ENCODE data around the gene HOXA3. TPM values are rescaled to one million over a fixed set of nuclear protein-coding genes. Genes with fewer than 3 reads are reported as not detected.
A peak's percentile ranks its signal among the peaks of the same experiment; 100 is the strongest.

Gene HOXA3
- total RNA-seq, 1 donor from 2014 or later: not detected

DNA sequence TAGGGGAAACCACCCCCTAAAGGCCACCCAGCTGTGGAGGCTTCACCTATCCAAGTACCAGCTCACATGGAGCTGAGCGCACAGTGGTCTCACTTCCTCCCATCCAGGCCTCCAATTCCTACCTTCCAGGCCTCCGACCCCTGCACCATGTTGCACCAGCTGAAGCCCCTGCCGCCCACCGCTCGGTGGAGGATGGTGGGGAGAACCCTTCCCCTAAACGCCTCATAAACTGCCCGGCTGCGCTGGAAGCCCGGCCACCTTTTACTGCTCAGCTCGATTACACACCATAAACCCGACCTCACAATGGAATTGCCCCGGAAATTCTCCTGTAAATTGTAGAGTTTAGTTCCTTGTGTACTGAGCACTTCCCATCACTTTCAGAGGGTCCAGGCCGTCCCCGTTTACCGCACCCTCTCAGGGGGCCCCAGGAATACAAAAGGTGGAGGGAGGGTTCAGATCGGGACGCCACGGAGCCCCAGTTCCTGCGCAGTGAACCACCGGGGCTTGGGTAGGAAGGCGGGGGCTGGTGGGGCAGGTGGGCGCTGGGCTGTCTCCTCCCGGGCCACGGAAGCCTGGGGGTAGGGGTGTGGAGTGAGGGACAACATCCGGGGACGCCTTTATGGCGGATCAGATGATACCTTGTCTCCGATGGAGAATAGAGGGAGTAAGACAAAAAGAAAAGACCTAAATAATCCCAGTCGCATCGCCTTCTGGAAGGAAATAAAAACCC, 5.5 kb upstream of the HOXA3 start:
- peaks cover 4% of the 10 kb centered on the region for H3K4me1 Mint-ChIP-seq
- peaks cover 100% of the 10 kb centered on the region for H3K27me3 ChIP-seq
- no peaks in the 10 kb centered on the region for H3K36me3 ChIP-seq
- TF ChIP-seq EZH2 (IDR thresholded peaks at IDR 0.05): peak; percentile 86
- TF ChIP-seq, protein P1, sequence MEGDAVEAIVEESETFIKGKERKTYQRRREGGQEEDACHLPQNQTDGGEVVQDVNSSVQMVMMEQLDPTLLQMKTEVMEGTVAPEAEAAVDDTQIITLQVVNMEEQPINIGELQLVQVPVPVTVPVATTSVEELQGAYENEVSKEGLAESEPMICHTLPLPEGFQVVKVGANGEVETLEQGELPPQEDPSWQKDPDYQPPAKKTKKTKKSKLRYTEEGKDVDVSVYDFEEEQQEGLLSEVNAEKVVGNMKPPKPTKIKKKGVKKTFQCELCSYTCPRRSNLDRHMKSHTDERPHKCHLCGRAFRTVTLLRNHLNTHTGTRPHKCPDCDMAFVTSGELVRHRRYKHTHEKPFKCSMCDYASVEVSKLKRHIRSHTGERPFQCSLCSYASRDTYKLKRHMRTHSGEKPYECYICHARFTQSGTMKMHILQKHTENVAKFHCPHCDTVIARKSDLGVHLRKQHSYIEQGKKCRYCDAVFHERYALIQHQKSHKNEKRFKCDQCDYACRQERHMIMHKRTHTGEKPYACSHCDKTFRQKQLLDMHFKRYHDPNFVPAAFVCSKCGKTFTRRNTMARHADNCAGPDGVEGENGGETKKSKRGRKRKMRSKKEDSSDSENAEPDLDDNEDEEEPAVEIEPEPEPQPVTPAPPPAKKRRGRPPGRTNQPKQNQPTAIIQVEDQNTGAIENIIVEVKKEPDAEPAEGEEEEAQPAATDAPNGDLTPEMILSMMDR (IDR thresholded peaks at IDR 0.05): no peak
- peak; percentile 88 for TF ChIP-seq EZH2phosphoT487 (IDR thresholded peaks at IDR 0.05)
- no peaks in the 10 kb centered on the region for H3F3A ChIP-seq (ENCODE audit: low read depth)
- H3K27ac Mint-ChIP-seq: no peak overlapping the region
- H3K4me3 ChIP-seq: no peak overlapping the region
- no peaks in the 10 kb centered on the region for H3K4me1 ChIP-seq
- no peak overlapping the region for H3K4me2 ChIP-seq
- no peak overlapping the region for H3K4me3 Mint-ChIP-seq
- no peaks in the 10 kb centered on the region for H3K9me3 ChIP-seq (ENCODE audit: low read depth)
- no peak overlapping the region for H3K9ac ChIP-seq
- no peaks in the 10 kb centered on the region for H3K79me2 ChIP-seq (ENCODE audit: low read depth)
- peaks cover 4% of the 10 kb centered on the region for H3K36me3 Mint-ChIP-seq
- DNase-seq (ENCODE audit: low spot score): no peak
- no peak overlapping the region for H3K27ac ChIP-seq
- peaks cover 19% of the 10 kb centered on the region for H3K9me3 Mint-ChIP-seq
- peaks cover 92% of the 10 kb centered on the region for H3K27me3 Mint-ChIP-seq (ENCODE audit: insufficient read depth, low read depth)
- peaks cover 54% of the 10 kb centered on the region for H4K20me1 ChIP-seq (ENCODE audit: low read depth)
- no peak overlapping the region for H2AFZ ChIP-seq (replicated peaks)

DNA sequence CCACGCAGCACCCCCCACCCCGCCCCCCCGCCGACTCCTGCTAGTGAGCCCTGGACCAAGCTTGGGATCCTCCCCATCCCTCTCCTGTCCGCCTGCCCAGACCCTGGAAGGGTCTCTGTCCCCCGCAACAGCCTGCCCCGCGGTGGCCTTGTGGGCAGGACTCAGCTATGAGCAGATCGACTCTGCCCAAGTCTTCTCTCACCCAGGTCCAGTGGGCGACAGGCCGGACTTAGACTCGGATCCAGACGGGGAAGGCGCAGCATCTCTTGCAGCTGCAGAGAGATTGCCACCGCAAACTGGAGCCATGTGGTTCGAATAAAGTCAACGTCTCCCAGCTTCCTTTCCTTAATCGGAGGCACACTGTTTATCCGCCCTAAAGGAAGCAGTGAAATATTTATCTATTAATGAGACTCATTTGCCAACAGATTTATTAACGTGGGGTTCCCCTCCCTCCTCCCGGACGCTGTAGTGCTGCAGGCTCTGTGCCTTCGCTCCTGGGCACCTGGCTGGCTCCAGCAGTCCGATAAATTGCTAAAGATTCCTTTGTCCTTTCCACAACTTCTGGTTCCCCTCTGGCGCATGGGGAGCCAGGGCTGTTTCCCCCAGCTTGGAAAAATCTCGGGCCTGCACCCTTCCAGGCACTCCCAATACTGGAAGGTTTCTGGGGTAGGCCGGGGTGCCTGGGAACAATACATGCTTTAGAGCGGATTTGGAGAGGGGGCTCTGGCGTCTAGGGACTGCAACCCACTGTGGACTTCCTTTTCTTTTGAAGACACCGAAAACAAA, 4.7 kb upstream of the HOXA3 start:
- Mint-ChIP-seq H3K36me3 (peaks cover 4% of the 10 kb centered on the region), H3K27me3 (ENCODE audit: insufficient read depth, low read depth) (peaks cover 91% of the 10 kb centered on the region), H3K27ac (no peak overlapping the region), H3K4me1 (peaks cover 4% of the 10 kb centered on the region), H3K4me3 (peak overlapping the region; percentile 41), H3K9me3 (peaks cover 19% of the 10 kb centered on the region)
- H3K79me2 ChIP-seq (ENCODE audit: low read depth): no peaks in the 10 kb centered on the region
- TF ChIP-seq, protein P1 (IDR thresholded peaks at IDR 0.05): no peak
- TF ChIP-seq EZH2phosphoT487 (IDR thresholded peaks at IDR 0.05) (no peak), EZH2 (IDR thresholded peaks at IDR 0.05) (no peak)
- no peak overlapping the region for H3K4me2 ChIP-seq
- no peaks in the 10 kb centered on the region for H3K9me3 ChIP-seq (ENCODE audit: low read depth)
- no peaks in the 10 kb centered on the region for H3F3A ChIP-seq (ENCODE audit: low read depth)
- H3K27ac ChIP-seq: no peak overlapping the region
- no peaks in the 10 kb centered on the region for H3K36me3 ChIP-seq
- H3K4me1 ChIP-seq: no peaks in the 10 kb centered on the region
- no peak overlapping the region for H3K9ac ChIP-seq
- DNase-seq (ENCODE audit: low spot score): no peak
- no peak overlapping the region for H2AFZ ChIP-seq (replicated peaks)
- no peak overlapping the region for H3K4me3 ChIP-seq
- H3K27me3 ChIP-seq: peaks cover 100% of the 10 kb centered on the region
- peaks cover 62% of the 10 kb centered on the region for H4K20me1 ChIP-seq (ENCODE audit: low read depth)

DNA sequence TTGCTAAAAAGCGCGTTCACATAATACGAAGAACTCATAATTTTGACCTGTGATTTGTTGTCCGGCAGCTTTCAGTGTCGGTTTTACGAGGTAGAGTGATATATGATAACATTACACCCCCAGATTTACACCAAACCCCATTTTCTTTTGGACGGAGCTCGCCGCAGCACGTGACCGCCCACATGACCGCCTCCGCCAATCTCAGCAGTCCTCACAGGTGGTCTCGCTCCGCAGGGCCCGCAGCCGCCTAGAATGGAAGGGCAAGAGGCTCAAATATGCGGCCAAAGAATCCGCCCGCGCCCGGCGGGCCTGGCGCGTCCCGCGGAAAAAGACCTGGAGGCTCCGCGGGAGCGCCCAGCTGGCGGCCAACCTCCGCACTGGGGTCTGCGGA, 4.1 kb upstream of the HOXA3 start, which contains the start of gene HOXA7:
Gene HOXA7, minus strand, starts transcription at position 168 of the 391 bp plus-strand sequence. Its CDS starts 130 bp downstream, at position 38.
- no peak within 1 kb of the TSS for H3K27ac Mint-ChIP-seq
- peaks cover 4% of the 10 kb centered on the region for H3K36me3 Mint-ChIP-seq
- no peaks in the 10 kb centered on the region for H3K79me2 ChIP-seq (ENCODE audit: low read depth)
- no peaks in the 10 kb centered on the region for H3F3A ChIP-seq (ENCODE audit: low read depth)
- H3K9me3 Mint-ChIP-seq: peaks cover 23% of the 10 kb centered on the region
- H3K27me3 ChIP-seq: peaks cover 100% of the 10 kb centered on the region
- H3K9ac ChIP-seq: no peak within 1 kb of the TSS
- peaks cover 68% of the 10 kb centered on the region for H4K20me1 ChIP-seq (ENCODE audit: low read depth)
- no peak within 1 kb of the TSS for H3K27ac ChIP-seq
- peak within 1 kb of the TSS; percentile 53 for H3K4me2 ChIP-seq
- peak within 1 kb of the TSS; percentile 68 for H3K4me3 Mint-ChIP-seq
- H3K4me3 ChIP-seq: peak within 1 kb of the TSS; percentile 18
- H3K9me3 ChIP-seq (ENCODE audit: low read depth): no peaks in the 10 kb centered on the region
- peaks cover 6% of the 10 kb centered on the region for H3K4me1 Mint-ChIP-seq
- H3K36me3 ChIP-seq: no peaks in the 10 kb centered on the region
- H3K27me3 Mint-ChIP-seq (ENCODE audit: insufficient read depth, low read depth): peaks cover 92% of the 10 kb centered on the region
- no peak within 1 kb of the TSS for H2AFZ ChIP-seq (replicated peaks)
- DNase-seq (ENCODE audit: low spot score): peak; percentile 60
- TF ChIP-seq EZH2phosphoT487 (IDR thresholded peaks at IDR 0.05) (peak; percentile 87), EZH2 (IDR thresholded peaks at IDR 0.05) (peak; percentile 82)
- TF ChIP-seq, protein P1 (IDR thresholded peaks at IDR 0.05): no peak
- H3K4me1 ChIP-seq: no peaks in the 10 kb centered on the region

All from neural progenitor cell (in vitro differentiated cells).